NCI-H1105 (cell line): Measurements from ENCODE around the gene PRSS37.

Experiments
- DNase-seq: peaks from one replicate; lab custom pipeline; 2025; lab: John Stamatoyannopoulos, UW

The PRSS37 gene

DNA sequence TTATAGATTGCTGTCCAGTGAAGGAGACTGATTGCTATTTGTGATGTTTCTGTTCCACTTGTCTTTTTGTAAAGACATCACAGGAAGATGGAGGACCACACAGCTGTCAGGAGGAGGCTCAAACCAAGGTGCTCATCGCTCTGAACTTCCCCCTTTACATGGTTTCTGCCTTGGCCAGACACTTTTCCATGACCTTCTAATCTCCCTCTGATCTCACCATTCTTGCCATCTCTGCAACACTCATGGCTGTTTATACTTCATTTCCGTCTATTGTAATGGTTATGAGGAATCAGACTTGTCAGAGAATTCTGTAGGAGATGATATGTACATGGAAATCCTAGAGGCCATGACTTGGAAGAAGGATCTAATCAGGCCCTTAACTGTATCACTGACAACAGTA, 53.0 kb downstream of the PRSS37 start:
- no peak for DNase-seq
